Stomach (tissue), 9 donors: ENCODE measurements around the gene NFATC2IP. TPM values are rescaled to one million over a fixed set of nuclear protein-coding genes. Genes with fewer than 3 reads are reported as not detected.

Source experiments
- DNase-seq, 2 donors: peaks; one replicate each; pipeline versions ENCODE4 v3.0.0 to v3.0.0-alpha.2; 2013 to 2019
- H3K27ac ChIP-seq, 5 donors: fragments of 200-600 bp in 4 of 5; sonication (generic) in 4 of 5; one replicate each; pipeline ENCODE4 v1.5.1; 2013 to 2019; ENCODE audit warnings: mild to moderate bottlenecking in 1 of 5, moderate library complexity in 1 of 5
- H3K27me3 ChIP-seq, 3 donors: fragments of 200-600 bp; sonication (generic); one replicate each; pipeline ENCODE4 v1.5.1; 2017 to 2019; ENCODE audit warnings: mixed run types in 1 of 3
- H3K36me3 ChIP-seq, 4 donors: fragments of 200-600 bp; sonication (generic); 1 replicate in 3 of 4; 2 replicates in 1 of 4; pipeline ENCODE4 v1.5.1; 2016 to 2019
- H3K4me1 ChIP-seq, 4 donors: fragments of 200-600 bp; sonication (generic); one replicate each; pipeline ENCODE4 v1.5.1; 2016 to 2019
- H3K4me3 ChIP-seq, 4 donors: fragments of 200-600 bp; sonication (generic) in 3 of 4; one replicate each; pipeline ENCODE4 v1.5.1; 2016 to 2019; ENCODE audit warnings: mild to moderate bottlenecking in 1 of 4
- H3K9me3 ChIP-seq, 4 donors: fragments of 200-600 bp; sonication (generic); one replicate each; pipeline ENCODE4 v1.5.1; 2016 to 2019
- CTCF ChIP-seq, 7 experiments: fragments of 450-650 bp in 4 of 7; fragments of 200-600 bp in 3 of 7; sonication (generic) in 3 of 7; IDR thresholded peaks; one replicate each; pipeline ENCODE4 v1.5.1; 2016 to 2019; ENCODE audit warnings: antibody characterized with exemption in 7 of 7, control low read depth in 2 of 7, mild to moderate bottlenecking in 1 of 7
- EP300 ChIP-seq: sonication (generic); formaldehyde crosslinking; IDR thresholded peaks from one replicate; pipeline ENCODE4 v1.6.1; 2017; ENCODE audit warnings: antibody characterized with exemption
- POLR2A ChIP-seq, 4 donors: fragments of 450-650 bp; IDR thresholded peaks; one replicate each; pipeline ENCODE4 v1.6.1; 2016; ENCODE audit warnings: antibody characterized with exemption in 4 of 4, control low read depth in 2 of 4, mild to moderate bottlenecking in 1 of 4, moderate library complexity in 1 of 4
- POLR2AphosphoS5 ChIP-seq, 3 donors: sonication (generic); formaldehyde crosslinking; IDR thresholded peaks; one replicate each; pipeline ENCODE4 v1.6.1; 2016; ENCODE audit warnings: antibody characterized with exemption in 3 of 3
- WGBS, 5 donors: extraction: QIAGEN DNeasy Blood & Tissue Kit in 3 of 5; methylation state at CpG; one replicate each; pipeline versions ENCODE4 v1.1.5 to v1.1.7; 2013 to 2018; 5-methylcytosine and 5-hydroxymethylcytosine counted together
- intact Hi-C: fragments of 100-400 bp; cut with DNase I; formaldehyde crosslinking; loops from one replicate; pipeline ENCODE4 v1.15.1; 2023; ENCODE audit warnings: low total_unique reads
- polyA plus RNA-seq, 3 donors: library from polyadenylated mRNA; stranded (reverse); fragments of 200-250 nt; gene quantifications; one replicate each; pipeline ENCODE4 v1.2.3, GENCODE V29; 2013
- total RNA-seq, 5 donors: library from RNA; depleted of rRNA; stranded (reverse); fragments of >200 nt; gene quantifications; one replicate each; pipeline versions ENCODE4 v1.1.0 to v1.2.3, GENCODE V29; 2014 to 2016
- donor health status: healthy with polysubstance abuse.
- donor health status: Bipolar disorder and iron deficiency.
- donor health status: healthy.

The NFATC2IP gene
- total and polyA plus RNA-seq, 8 donors = 10.4 to 265 (median 31.7) TPM

GRCh38 chr16:29009838-29010166 lies 59.1 kb downstream of the NFATC2IP start:
- TF ChIP-seq POLR2AphosphoS5 (IDR thresholded peaks at IDR 0.05) (no peak), CTCF (IDR thresholded peaks at IDR 0.05) (no peak)
- no peak for DNase-seq
- Histone ChIP-seq H3K27ac (no peak overlapping the region), H3K36me3 (no peaks in the 10 kb centered on the region), H3K9me3 (no peaks in the 10 kb centered on the region), H3K4me3 (no peak overlapping the region), H3K27me3 (no peaks in the 10 kb centered on the region), H3K4me1 (no peaks in the 10 kb centered on the region)
- 79 to 90% (median 85%) methylated on average over 2 of the region's 2 CpGs for WGBS, 5 donors
- intact Hi-C loops = no loop called here

GRCh38 chr16:29011112-29011511 lies 60.4 kb downstream of the NFATC2IP start:
- Histone ChIP-seq H3K9me3 (no peaks in the 10 kb centered on the region), H3K36me3 (no peaks in the 10 kb centered on the region), H3K4me1 (no peaks in the 10 kb centered on the region), H3K27me3 (no peaks in the 10 kb centered on the region), H3K4me3 (no peak overlapping the region), H3K27ac (no peak overlapping the region)
- 46 to 76% (median 60%) methylated on average over 6 to 8 of the region's 8 CpGs for WGBS, 5 donors
- TF ChIP-seq EP300 = no peak
- no peak for TF ChIP-seq POLR2AphosphoS5 (IDR thresholded peaks at IDR 0.05)
- TF ChIP-seq POLR2A (IDR thresholded peaks at IDR 0.05) = no peak
- TF ChIP-seq CTCF (IDR thresholded peaks at IDR 0.05) = no peak
- DNase-seq = no peak
- intact Hi-C loops = no loop called here

- Histone ChIP-seq H3K9me3 (no peaks in the 10 kb centered on the region), H3K36me3 (no peaks in the 10 kb centered on the region), H3K27ac (no peak overlapping the region), H3K27me3 (no peaks in the 10 kb centered on the region), H3K4me3 (no peak overlapping the region), H3K4me1 (no peaks in the 10 kb centered on the region)
- TF ChIP-seq POLR2AphosphoS5 (IDR thresholded peaks at IDR 0.05) (no peak), CTCF (IDR thresholded peaks at IDR 0.05) (no peak), POLR2A (IDR thresholded peaks at IDR 0.05) (no peak), EP300 (no peak)
- intact Hi-C loops = no loop called here
- 78 to 89% (median 85%) methylated on average over 4 of the region's 4 CpGs for WGBS, 5 donors
- DNase-seq = no peak
These were observed 61.1 kb downstream of the NFATC2IP start for GRCh38 chr16:29011851-29012250.

GRCh38 chr16:29012913-29013553 lies 62.3 kb downstream of the NFATC2IP start:
- Histone ChIP-seq H3K27ac (no peak overlapping the region), H3K4me1 (no peaks in the 10 kb centered on the region), H3K9me3 (no peaks in the 10 kb centered on the region), H3K27me3 (no peaks in the 10 kb centered on the region), H3K4me3 (no peak overlapping the region), H3K36me3 (no peaks in the 10 kb centered on the region)
- intact Hi-C loops = no loop called here
- DNase-seq = no peak
- no peak for TF ChIP-seq CTCF (IDR thresholded peaks at IDR 0.05)
- TF ChIP-seq POLR2A (IDR thresholded peaks at IDR 0.05) = no peak
- TF ChIP-seq EP300 = no peak
- no peak for TF ChIP-seq POLR2AphosphoS5 (IDR thresholded peaks at IDR 0.05)
- 60 to 66% (median 63%) methylated on average over 9 of the region's 9 CpGs for WGBS, 5 donors
